ENCODE measurements around the gene IPO8.

DNA sequence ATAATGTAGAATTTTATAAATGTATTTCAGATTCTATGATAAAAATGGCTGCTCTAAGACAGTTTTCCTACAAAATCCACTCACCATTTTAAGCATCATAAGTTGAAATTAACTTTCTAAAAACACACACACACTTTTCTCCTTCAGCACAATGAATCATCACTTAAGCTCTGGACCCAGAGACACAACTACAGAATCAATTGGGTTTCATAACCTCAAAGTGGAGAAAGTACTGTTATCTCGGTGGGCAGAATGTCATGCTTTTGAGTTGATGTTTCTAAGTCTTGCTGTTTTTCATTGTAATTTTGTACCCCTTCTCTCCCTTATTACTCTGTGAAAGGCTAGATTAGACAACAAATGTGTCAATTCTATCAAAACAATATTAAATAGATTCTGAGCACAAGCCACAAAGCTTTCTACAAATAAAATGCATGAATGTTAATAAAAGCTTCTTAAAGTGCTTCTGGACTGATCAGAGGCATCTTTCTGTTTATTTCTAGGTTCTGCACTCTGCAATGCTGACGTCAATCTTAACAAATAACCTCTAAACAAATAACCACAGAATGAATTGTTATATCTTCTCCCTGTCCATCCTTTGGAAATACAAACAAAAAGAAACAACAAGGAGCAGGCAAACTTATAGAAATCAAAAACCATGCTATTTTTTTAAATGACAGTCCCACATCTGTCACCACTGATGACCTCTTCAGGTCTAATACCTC is 8.2 kb downstream of the IPO8 start:
- TF ChIP-seq, protein P1, sequence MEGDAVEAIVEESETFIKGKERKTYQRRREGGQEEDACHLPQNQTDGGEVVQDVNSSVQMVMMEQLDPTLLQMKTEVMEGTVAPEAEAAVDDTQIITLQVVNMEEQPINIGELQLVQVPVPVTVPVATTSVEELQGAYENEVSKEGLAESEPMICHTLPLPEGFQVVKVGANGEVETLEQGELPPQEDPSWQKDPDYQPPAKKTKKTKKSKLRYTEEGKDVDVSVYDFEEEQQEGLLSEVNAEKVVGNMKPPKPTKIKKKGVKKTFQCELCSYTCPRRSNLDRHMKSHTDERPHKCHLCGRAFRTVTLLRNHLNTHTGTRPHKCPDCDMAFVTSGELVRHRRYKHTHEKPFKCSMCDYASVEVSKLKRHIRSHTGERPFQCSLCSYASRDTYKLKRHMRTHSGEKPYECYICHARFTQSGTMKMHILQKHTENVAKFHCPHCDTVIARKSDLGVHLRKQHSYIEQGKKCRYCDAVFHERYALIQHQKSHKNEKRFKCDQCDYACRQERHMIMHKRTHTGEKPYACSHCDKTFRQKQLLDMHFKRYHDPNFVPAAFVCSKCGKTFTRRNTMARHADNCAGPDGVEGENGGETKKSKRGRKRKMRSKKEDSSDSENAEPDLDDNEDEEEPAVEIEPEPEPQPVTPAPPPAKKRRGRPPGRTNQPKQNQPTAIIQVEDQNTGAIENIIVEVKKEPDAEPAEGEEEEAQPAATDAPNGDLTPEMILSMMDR (IDR thresholded peaks at IDR 0.05), result no peak
- TF ChIP-seq POLR2A (IDR thresholded peaks at IDR 0.05), result no peak

Data from prostate gland (tissue), 2 donors.